ENCODE results near the gene KAT2B.

DNA sequence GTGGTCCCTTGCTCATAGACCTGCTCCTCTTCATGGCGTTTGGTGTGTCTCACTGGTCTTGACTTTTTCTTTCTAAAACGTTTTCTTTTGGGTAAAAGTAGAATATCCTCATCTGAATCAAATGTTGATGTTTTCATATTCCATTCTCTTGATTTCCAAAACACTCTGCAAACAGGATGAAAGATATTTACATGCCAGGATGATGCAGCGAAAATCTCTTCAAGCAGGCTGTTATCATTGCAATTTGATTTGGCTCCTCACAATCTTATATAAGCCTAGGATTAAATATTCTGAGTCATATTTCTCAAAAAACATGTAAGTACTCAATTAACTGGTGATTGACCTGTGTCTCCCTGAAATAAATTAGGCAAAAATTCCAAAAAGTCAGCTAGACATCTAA lies 38.3 kb upstream of the KAT2B start:
- TF ChIP-seq YY1 (IDR thresholded peaks at IDR 0.05; ENCODE audit: insufficient read depth, insufficient read length), result no peak
- no peak for TF ChIP-seq ZNF274 (IDR thresholded peaks at IDR 0.05; ENCODE audit: low read depth, low read length)
- TF ChIP-seq SUZ12 (IDR thresholded peaks at IDR 0.05; ENCODE audit: extremely low read depth, insufficient read depth, insufficient read length), result no peak

Data from NT2/D1 (cell line).